ENCODE results near the gene ASCL3.

GRCh38 chr11:8964324-8965320 is 21.8 kb upstream of the ASCL3 start, which contains the start of gene TMEM9B:
- no peak for TF ChIP-seq CTCF (conservative IDR thresholded peaks at IDR 0.05; ENCODE audit: low read depth, low read length)
- TF ChIP-seq EZH2 (IDR thresholded peaks at IDR 0.05; ENCODE audit: low read length, unreplicated experiment), result no peak

All from PC-3 (cell line).